Measurements from ENCODE around the gene PPP6R2.
"Not testable (repeated sequence)": the region's sequence is repeated elsewhere in the genome, so short reads cannot be mapped to it uniquely, and the experiment has no call there.

PPP6R2 gene

DNA sequence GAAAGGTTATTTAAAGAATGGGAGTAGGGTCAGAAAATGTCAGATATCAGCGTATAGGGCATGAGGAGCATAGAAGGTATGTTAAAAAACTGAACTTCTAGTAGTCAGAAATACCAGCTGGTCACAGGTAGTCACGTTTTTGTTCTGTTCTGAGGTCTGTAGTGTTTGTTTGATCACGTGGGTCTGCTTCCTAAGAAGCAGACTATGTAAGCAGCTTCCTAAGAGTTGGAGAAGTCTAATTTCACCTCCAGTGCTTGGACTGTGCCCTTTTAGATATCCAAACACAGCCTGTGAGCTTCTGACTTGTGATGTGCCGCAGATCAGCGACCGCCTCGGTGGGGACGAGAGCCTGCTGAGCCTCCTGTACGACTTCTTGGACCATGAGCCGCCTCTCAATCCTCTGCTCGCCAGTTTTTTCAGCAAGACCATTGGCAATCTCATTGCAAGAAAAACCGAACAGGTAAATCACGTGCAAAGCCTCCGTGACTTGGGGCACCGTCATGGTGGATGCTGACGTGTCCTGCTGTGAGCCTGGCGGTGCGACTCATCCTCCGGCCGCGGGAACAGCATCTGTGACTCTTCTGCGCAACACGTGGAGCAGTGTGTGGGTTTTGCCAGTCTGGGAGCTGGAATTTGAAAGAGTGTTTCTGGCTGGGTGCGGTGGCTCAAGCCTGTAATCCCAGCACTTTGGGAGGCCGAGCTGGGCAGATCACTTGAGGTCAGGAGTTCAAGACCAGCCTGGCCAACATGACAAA, 63.5 kb downstream of the PPP6R2 start:
- no peak for DNase-seq

DNA sequence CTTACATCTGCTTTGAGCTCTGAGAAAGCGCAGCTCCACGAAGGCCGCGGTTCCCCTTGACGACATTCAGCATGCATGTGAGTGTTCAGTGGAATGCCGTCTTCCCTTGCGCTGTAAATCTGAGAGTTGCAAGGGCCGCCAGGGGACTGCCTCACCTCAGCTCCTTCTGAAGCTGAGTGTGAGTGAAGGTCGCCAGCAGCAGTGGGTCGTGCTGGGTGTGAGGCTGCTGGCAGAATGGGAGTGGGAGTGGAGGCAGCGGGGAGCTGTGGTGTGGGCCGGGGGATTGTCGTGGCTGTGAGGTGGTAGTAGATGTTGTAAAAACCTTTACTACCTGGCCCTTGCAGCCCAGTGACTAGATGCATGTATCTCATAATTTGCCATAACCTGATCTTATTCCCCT, 65.2 kb downstream of the PPP6R2 start:
- DNase-seq = no peak

DNA sequence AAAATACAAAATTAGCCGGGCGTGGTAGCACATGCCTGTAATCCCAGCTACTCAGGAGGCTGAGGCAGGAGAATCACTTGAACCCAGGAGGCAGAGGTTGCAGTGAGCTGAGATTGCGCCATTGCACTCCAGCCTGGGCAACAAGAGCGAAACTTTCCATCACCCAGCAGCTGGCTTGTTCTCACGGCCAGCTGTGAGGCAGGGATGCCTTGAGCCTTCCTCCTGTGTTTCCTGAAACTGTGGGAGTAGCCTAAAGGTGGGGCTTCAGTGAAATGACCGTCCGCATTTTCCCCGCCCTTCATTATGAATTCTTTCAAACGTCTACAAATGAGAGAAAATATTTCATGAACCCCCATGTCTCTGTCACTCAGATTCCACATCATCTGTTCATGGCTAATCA, 65.8 kb downstream of the PPP6R2 start:
- DNase-seq = not testable (repeated sequence)

DNA sequence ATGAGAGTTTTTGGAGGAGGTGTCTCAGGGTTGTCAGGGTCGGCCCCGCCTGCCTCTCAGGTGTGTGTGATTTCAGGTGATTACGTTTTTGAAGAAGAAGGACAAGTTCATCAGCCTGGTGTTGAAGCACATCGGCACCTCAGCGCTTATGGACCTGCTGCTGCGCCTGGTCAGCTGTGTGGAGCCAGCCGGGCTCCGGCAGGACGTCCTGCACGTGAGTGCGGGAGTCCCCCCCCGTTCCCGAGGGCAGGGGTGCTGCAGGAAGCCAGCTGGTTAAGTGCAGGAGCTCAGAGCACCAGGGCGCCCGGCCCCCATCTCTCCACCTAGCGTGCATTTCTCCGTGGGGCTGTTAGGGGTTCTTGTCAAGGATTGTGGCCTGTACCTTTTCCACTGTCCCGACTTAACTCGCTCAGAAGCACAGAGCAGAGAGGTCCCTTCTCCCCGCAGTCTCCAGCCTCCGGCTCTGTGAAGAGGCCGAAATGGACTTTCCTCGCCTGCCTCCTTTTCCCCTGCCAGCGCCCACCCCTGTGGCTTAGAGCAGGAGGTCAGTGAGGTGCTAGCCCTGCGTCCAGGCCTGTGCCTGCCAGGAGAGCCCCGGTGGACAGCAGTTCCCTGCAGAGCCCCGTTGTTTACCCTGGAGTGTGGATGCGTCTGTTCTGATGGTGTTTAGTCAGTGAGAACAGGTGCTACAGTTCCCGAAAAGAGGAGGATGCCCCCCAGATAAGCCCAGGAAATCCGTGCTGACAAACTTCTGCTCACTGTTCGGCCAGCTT, 71.5 kb downstream of the PPP6R2 start:
- DNase-seq = no peak

DNA sequence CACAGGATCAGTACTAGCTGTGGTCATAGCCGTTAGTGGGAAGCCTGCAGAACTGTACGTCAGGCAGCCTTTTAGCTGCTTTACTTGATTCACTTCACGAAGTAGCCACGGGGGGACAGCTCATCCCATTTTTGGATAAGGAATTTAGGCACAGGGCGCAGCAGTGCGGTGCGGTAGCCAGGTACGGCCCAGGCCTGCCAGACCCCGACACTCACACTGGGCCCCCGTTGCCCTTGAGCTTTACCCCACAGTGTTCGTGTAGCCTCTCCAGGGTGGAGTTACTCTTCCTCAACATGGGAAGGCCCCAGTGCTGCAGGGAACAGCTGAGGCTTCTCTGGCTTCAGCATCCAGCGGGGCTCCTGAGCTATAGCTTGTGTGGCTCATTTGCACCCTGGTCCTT, 72.3 kb downstream of the PPP6R2 start:
- no peak for DNase-seq

DNA sequence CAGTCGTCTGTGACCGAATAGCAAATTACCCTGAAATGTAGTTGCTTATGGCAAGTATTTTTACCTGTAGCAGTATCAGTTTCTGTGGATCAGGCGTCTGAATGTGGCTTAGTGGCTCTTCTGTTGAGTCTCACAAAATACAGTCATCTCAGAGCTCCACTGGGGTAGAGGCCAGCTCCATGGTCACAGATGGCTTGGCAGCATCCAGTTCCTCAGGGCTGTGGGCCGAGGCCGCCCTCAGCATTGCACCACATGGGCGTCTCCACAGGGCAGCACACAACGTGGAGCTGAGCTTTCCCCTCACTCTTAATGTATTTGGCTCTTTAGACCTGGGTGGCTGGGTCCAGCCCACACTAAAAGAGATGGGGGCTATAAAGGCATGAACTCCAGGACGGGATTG, 73.9 kb downstream of the PPP6R2 start:
- no peak for DNase-seq

DNA sequence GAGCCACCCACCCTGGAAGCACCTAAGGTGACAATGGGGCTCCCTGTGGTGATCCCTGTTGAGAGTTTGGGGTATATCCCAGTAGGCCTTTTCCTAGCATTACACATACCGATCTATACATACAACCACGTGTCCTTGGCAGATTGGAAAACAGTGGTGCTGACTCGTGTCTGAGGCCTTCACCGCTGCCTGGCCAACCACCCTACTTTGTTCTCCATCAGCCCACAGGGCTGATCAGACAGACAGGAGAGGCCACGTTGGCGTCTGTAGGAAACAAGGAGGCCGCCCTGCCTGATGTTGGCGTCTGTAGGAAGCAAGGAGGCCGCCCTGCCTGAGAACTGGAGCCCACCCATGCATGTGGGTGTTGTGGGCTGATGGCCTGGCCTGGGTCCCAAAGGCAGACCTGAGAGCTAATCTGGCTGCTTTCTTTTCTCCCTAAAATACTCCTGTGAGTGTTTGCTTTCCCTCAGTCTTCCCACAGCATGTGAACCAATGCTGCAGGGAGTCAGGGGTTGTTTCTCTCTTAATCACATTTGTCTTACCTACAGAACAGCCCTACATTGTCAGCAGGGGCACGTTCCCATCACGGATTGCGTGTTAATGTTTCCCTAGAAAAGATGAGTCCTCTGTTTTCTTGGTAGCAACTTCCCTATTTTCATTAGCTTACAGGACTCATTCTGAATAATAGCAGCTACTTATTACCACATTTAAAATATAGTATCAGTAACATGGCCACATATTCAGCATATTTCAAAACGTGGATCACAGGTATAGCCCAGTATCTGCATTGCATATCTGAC, 74.5 kb downstream of the PPP6R2 start:
- no peak for DNase-seq

DNA sequence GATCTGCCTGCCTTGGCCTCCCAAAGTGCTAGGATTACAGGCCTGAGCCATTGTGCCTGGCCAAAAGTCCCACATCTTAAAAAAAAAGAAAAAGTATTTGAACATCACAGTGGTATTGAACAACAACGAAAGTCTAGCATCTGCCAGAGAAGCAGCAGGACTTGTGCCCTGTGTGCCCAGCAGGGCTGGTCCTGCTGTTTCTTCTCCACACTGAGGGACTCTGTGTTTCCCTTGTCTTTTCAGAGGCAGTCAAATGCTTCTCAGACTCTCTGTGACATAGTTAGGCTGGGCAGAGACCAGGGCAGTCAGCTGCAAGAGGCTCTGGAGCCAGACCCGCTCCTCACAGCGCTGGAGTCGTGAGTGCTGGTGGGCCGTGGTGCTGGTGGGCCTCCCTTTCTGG, 75.5 kb downstream of the PPP6R2 start:
- DNase-seq = no peak

DNA sequence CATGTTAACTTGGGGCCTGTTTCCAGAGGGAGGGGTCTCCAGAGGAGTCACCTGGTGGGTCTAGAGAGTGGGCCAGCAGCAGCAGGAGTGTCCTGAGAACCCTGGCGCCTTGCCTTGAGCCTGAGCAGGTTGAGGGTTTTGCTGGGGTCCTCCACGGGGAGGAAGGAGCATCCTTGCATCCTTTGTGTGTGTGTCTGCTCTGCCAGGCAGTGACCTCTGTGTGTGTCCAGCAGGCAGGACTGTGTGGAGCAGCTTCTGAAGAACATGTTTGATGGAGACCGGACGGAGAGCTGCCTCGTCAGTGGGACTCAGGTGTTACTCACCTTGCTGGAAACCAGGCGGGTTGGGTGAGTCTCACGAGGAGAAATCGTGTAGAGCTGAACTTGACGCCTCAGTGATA, 76.0 kb downstream of the PPP6R2 start:
- DNase-seq = no peak

DNA sequence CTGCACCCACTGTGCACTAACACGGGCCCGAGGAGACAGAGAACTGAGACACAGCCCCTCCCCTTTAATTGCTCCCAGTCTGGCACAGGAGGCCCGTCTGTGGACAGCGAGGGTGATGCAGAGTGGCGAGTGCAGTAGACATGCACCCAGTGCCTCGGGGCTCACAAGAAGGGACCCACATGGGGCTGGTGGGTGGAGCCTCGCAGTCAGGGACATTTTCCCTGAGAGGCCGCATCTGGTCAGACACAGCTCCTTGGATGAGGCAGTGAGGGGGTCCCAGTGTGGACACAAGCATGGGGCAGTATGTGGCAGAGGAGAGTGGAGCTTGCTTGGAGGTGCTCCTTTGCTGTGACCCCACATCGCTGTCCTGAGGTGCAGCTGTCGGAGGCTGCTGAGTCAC, 76.9 kb downstream of the PPP6R2 start:
- no peak for DNase-seq

DNA sequence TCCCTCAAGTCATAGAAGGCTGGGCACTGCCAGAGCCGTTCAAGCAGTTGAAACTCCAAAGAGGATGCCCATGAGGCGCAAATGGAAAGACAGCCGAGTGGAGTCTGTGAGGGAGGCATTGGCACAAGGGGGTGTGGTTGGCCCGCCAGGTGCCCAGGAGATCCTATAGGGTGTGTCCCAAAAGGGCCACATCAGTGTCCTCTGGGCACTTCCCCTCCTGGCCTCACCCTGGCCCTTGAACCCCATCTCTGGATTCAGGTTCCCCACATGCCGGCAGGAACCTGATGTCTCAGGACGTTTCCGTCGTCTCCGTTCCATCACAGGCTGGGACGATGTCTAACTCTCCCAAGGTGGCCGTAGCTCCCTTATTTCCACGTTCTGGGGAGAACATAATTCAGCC, 77.5 kb downstream of the PPP6R2 start:
- no peak for DNase-seq

DNA sequence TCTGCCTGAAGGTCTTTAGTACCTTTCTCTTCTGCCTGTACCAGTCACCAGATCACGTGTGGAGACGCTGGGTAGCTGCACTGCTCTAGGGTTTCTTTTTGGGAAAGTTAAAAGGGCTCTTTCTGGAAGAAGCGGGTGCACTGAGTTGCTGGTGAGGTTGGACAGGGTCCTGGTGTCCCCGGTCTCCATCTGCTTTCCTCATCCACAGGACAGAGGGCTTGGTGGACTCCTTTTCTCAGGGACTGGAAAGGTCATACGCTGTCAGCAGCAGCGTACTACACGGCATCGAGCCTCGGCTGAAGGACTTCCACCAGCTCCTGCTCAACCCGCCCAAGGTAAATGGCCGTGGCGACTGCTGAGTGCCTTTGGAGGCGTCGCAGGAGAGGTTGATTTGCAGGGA, 78.9 kb downstream of the PPP6R2 start:
- no peak for DNase-seq

DNA sequence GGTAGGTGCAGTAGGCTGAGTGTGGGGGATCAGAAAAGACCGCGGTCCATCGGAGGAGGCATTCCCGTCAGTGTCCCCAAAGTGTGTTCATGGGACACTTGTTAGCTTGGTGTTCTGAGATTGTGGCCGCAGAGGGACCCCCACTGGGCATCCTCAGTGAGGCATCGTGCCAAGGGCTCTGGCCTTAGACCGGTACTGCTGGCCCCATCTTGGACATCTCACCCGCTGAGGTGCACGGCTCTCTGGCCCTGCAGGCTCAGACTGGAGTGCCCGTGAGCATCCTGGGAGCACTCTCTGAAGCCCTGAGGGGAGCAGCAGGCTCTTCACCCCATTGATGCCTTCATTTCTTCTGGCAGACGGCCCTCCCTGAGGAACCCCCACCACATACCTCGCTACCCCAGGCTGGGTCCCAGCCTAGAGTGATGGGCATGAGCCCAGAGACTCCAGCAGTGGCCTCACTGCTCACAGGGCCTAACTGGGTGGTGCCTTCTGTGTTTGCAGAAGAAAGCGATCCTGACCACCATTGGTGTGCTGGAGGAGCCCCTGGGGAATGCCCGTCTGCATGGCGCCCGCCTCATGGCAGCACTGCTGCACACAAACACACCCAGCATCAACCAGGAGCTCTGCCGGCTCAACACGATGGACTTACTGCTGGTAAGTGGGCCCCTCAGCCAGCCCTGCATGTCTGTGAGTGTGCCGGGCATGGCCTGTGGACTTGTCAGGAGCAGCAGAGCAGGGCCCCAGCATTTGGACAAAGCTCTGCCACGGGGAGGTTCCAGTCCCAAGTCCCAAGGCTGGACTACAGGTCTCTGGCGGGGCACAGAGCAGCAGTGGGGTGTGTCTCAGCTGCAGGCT, 80.1 kb downstream of the PPP6R2 start:
- DNase-seq = no peak

DNA sequence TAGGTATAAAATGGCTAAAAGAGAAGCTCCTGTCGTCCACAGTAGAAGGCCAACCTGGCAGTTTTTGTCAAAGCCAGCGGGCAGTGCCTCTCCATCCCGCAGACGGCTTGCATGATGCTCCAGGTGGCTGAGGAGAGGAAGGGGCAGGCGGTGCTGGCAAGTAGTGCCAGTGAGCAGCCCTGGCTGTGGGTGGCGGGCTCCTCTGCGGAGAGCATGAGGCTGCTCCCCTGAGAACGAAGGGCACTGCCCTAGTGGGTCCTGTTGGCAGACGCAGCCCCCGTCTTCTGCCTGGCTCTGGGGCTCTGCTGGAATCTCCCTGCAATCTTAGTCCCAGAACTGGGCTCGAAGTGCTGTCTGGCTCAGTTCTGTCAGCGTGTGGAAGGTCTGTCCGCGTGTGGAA, 80.8 kb downstream of the PPP6R2 start:
- no peak for DNase-seq

DNA sequence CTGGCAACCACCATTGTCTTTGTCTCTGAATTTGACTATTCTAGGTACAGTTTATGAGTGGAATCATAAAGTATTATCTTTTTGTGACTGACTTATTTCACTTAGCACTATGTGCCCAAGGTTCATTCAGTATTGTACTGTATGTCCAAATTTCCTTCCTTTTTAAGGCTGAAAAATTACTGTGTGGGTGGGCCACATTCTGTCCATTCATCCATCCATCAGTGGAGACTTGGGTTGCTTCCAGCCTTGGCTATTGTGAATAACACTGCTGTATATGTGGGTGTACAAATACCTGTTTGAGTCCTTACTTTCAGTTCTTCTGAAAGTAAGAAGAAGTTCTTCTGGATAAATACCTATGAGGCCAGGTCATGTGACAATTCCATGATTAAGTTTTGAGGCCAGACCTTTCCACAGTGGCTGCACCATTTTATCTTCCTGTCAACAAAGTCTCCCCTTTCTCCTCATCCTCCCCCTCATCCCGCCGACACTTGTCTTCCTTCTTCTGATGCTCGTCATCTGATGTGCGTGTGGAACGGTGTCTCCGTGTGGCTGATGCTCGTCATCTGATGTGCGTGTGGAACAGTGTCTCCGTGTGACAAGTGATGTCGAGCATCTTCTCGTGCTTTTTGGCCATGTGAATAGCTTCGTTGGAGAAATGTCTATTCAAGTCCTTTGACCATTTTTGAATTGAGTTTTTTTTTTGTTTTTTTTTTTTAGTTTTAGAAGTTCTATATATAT, 82.2 kb downstream of the PPP6R2 start:
- no peak for DNase-seq

DNA sequence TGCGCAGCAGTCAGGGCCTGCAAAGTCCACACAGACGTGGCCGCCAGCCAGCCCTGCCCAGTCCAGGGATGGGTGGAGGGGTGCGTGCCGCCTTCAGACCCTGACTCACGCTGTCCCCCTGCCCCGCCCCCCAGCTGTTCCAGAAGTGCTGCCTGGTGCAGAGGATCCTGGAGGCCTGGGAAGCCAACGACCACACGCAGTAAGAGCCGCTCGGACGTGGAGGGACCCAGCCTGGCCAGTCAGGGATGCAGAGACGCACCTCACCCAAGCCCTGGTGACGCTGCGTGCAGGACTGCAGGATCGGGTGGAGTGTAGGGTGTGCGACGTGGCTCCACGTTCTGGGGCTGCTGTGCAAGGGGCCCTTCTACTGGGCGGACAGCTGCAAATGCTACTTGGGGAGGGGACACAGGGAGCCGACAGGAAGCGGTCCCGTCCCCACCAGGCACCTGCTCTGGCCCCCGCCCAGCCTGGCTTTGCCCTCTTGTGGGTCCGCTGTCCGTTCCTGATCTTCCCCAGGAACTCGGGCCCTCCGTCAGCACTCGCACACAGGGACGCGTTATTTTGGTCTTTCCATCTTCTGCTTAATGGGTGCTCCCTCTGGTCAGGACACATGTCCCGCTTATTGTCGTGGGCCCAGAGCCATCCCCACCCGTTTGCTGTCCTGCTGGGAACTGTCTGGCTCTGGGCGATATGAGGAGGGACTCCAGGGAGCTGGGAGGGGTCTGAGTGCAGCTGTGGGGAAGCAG, 89.2 kb downstream of the PPP6R2 start:
- no peak for DNase-seq

DNA sequence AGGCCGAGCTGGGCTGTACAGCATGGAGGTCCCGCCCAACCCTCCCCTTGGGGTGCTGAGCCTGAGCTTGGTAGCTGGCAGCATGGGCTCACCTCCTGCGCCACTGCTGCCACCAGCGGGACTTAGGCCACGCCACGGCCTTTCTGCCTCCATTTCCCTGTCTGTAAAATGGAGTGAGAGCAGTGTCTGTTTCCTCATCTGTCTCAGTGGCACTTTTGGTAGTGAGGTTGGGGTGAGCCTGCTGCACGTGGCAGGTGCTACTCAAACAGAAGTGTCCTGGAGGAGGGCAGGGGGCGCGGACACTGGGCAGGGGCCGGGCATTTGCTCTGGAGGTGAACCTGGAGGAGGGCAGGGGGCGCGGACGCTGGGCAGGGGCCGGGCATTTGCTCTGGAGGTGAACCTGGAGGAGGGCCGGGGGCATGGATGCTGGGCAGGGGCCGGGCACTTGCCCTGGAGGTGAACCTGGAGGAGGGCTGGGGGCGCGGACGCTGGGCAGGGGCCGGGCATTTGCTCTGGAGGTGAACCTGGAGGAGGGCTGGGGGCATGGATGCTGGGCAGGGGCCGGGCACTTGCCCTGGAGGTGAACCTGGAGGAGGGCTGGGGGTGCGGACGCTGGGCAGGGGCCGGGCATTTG, 89.9 kb downstream of the PPP6R2 start:
- DNase-seq = not testable (repeated sequence)

DNA sequence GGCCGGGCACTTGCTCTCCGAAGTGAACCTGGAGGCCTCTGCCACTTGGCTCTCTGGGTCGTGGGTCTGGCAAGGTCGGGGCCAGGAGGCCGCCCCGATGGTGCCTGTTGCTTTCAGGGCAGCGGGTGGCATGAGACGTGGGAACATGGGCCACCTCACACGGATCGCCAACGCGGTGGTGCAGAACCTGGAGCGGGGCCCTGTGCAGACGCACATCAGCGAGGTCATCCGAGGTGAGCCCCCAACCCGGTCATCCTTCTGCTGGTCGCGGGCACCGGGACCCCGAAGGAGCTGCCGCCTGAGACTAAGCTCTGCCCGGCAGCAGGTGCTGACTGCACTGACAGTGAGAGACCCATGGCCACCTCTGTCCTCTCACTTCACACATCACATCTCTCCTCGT, 91.7 kb downstream of the PPP6R2 start:
- DNase-seq = no peak

DNA sequence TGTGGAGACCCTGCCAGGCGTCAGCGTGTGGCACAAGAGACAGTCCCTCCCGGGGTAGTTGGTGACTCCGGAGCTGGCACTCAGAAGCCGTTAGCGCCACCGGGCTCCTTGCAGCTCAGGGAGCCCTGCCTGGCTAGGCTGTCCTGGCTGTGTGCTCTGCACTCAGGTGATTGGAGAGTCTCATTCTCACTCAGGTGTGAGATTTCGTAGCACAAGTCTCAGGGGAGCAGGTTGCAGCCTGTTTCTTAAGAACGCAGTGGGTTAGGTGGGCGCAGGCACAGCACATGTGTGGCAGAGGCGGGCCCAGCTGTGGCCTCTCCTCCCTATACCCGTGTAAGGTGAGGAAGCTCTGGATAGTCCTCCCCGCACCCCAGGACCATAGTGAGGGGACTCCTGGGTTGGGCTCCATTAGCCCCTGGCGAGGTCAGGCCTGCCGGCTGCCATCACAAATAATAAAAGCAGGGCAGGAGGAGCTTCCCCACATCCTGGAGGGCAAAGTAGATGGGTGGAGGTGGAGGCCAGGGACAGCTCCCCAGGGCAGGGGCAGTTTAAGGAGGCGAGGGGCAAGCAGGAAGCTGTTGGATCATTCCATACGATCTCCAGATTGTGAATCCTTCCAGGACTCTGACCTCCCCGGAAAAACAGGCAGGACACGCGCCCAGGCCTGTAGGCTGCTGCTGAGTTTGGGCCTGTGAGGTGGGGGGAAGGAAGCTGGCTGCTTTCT, 92.3 kb downstream of the PPP6R2 start:
- no peak for DNase-seq

All from activated T-cell treated with anti-CD3 and anti-CD28 coated beads for 4 hours (primary cell).